ENCODE results near the gene CDY1.
"Not testable (repeated sequence)": the region's sequence is repeated elsewhere in the genome, so short reads cannot be mapped to it uniquely, and the experiment has no call there.

Gene CDY1

GRCh38 chrY:25621817-25622216 is at the start of gene CDY1:
Gene CDY1, plus strand, starts transcription at chrY:25622117. Its CDS starts 326 bp downstream, at chrY:25622443.
- DNase-seq (ENCODE audit: low read depth), result not testable (repeated sequence)

- DNase-seq (ENCODE audit: low read depth), result not testable (repeated sequence)
Observed at GRCh38 chrY:25593336-25593735, 28.6 kb upstream of the CDY1 start.

- DNase-seq (ENCODE audit: low read depth), result not testable (repeated sequence)
Observed at GRCh38 chrY:25620209-25620608, 1.7 kb upstream of the CDY1 start.

GRCh38 chrY:25626524-25626923 is 4.6 kb downstream of the CDY1 start:
- not testable (repeated sequence) for DNase-seq (ENCODE audit: low read depth)

GRCh38 chrY:25630383-25631112 is 8.6 kb downstream of the CDY1 start:
- not testable (repeated sequence) for DNase-seq (ENCODE audit: low read depth)

GRCh38 chrY:25639852-25640251 is 17.9 kb downstream of the CDY1 start:
- DNase-seq (ENCODE audit: low read depth), result not testable (repeated sequence)

GRCh38 chrY:25643024-25643915 is 21.4 kb downstream of the CDY1 start:
- DNase-seq (ENCODE audit: low read depth), result not testable (repeated sequence)
